ENCODE results near the gene CAP1. TPM values are rescaled to one million over a fixed set of nuclear protein-coding genes. Genes with fewer than 3 reads are reported as not detected.

The CAP1 gene
- polyA plus RNA-seq, 1 of the 3 experiments (the other 2 are of a cell fraction), result 244 TPM

GRCh38 chr1:40114400-40114799 is 73.9 kb downstream of the CAP1 start:
- CTCF ChIA-PET, result no interaction called here
- no peaks in the 10 kb centered on the region for H3K9me2 ChIP-seq
- H3K9ac ChIP-seq, result no peak overlapping the region
- WGBS (ENCODE audit: low lambda C conversion rate), result 63% methylated on average over 3 of the region's 3 CpGs
- H3K4me3 ChIP-seq (ENCODE audit: low read depth in 2 of 2, low read length in 1 of 2), result no peak overlapping the region
- no peaks in the 10 kb centered on the region for H3K36me3 ChIP-seq (replicated peaks in 1 of 2; ENCODE audit: control insufficient read depth in 1 of 2, insufficient read depth in 2 of 2, low read length in 1 of 2)
- peaks cover 22% of the 10 kb centered on the region; the same call in 1 of the 2 replicates for H3K27me3 ChIP-seq (ENCODE audit: insufficient read depth)
- no peak overlapping the region for H3K4me2 ChIP-seq
- no peak for DNase-seq
- no peaks in the 10 kb centered on the region for H4K20me1 ChIP-seq (ENCODE audit: insufficient read depth)
- H2AFZ ChIP-seq (ENCODE audit: low read depth), result no peak overlapping the region
- POLR2A ChIA-PET, result no interaction called here
- H3K4me1 ChIP-seq (ENCODE audit: control insufficient read depth in 1 of 2, insufficient read depth in 2 of 2, low read depth in 1 of 2, low read length in 1 of 2), result no peaks in the 10 kb centered on the region
- TF ChIP-seq GABPA (IDR thresholded peaks at IDR 0.05; ENCODE audit: low read depth) (no peak), ELF1 (IDR thresholded peaks at IDR 0.05) (no peak), FOXJ3 (CRISPR knock-in tag; IDR thresholded peaks at IDR 0.05) (no peak), JUND (IDR thresholded peaks at IDR 0.05) (no peak), RAD21 (IDR thresholded peaks at IDR 0.05; ENCODE audit: low read length) (no peak), NRF1 (IDR thresholded peaks at IDR 0.05; ENCODE audit: low read depth, low read length) (no peak), YY1 (IDR thresholded peaks at IDR 0.05; ENCODE audit: low read depth) (no peak), FOXM1 (IDR thresholded peaks at IDR 0.05; ENCODE audit: low read depth) (no peak), TEAD4 (IDR thresholded peaks at IDR 0.05; ENCODE audit: borderline replicate concordance, insufficient read depth) (no peak), CHD2 (IDR thresholded peaks at IDR 0.05; ENCODE audit: low read length, partially characterized antibody) (no peak), MXI1 (IDR thresholded peaks at IDR 0.05; ENCODE audit: low read depth, low read length) (no peak), TAF1 (IDR thresholded peaks at IDR 0.05; ENCODE audit: borderline replicate concordance, low read depth, low read length) (no peak), EZH2phosphoT487 (IDR thresholded peaks at IDR 0.05; ENCODE audit: borderline replicate concordance, low read depth) (no peak), EP300 (IDR thresholded peaks at IDR 0.05; ENCODE audit: borderline replicate concordance in 1 of 2, low read depth in 1 of 2, low read length in 1 of 2) (no peak), GATA2 (CRISPR knock-in tag; IDR thresholded peaks at IDR 0.05) (no peak), SIN3A (IDR thresholded peaks at IDR 0.05; ENCODE audit: borderline replicate concordance, low read depth, low read length) (no peak), FOSL2 (IDR thresholded peaks at IDR 0.05; ENCODE audit: borderline replicate concordance, low read depth) (no peak)
- TF ChIP-seq, protein P1, sequence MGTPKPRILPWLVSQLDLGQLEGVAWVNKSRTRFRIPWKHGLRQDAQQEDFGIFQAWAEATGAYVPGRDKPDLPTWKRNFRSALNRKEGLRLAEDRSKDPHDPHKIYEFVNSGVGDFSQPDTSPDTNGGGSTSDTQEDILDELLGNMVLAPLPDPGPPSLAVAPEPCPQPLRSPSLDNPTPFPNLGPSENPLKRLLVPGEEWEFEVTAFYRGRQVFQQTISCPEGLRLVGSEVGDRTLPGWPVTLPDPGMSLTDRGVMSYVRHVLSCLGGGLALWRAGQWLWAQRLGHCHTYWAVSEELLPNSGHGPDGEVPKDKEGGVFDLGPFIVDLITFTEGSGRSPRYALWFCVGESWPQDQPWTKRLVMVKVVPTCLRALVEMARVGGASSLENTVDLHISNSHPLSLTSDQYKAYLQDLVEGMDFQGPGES (IDR thresholded peaks at IDR 0.05; ENCODE audit: low read depth, low read length), result no peak
- TF ChIP-seq, protein P2, sequence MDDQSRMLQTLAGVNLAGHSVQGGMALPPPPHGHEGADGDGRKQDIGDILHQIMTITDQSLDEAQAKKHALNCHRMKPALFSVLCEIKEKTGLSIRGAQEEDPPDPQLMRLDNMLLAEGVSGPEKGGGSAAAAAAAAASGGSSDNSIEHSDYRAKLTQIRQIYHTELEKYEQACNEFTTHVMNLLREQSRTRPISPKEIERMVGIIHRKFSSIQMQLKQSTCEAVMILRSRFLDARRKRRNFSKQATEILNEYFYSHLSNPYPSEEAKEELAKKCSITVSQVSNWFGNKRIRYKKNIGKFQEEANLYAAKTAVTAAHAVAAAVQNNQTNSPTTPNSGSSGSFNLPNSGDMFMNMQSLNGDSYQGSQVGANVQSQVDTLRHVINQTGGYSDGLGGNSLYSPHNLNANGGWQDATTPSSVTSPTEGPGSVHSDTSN (IDR thresholded peaks at IDR 0.05), result no peak
- TF ChIP-seq, protein P3, sequence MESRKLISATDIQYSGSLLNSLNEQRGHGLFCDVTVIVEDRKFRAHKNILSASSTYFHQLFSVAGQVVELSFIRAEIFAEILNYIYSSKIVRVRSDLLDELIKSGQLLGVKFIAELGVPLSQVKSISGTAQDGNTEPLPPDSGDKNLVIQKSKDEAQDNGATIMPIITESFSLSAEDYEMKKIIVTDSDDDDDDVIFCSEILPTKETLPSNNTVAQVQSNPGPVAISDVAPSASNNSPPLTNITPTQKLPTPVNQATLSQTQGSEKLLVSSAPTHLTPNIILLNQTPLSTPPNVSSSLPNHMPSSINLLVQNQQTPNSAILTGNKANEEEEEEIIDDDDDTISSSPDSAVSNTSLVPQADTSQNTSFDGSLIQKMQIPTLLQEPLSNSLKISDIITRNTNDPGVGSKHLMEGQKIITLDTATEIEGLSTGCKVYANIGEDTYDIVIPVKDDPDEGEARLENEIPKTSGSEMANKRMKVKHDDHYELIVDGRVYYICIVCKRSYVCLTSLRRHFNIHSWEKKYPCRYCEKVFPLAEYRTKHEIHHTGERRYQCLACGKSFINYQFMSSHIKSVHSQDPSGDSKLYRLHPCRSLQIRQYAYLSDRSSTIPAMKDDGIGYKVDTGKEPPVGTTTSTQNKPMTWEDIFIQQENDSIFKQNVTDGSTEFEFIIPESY (IDR thresholded peaks at IDR 0.05; ENCODE audit: borderline replicate concordance, low read depth), result no peak
- H3F3A ChIP-seq (replicated peaks; ENCODE audit: insufficient read depth), result no peaks in the 10 kb centered on the region
- no peak overlapping the region for H3K27ac ChIP-seq (ENCODE audit: low read depth in 2 of 2, low read length in 1 of 2)
- peaks cover 6% of the 10 kb centered on the region; the same call in 1 of the 2 replicates for H3K9me3 ChIP-seq
- no peaks in the 10 kb centered on the region for H3K79me2 ChIP-seq (ENCODE audit: insufficient read depth)

Measured in SK-N-SH (cell line).